GM19025 (cell line): ENCODE data around the gene GLRX5.
"Not testable (repeated sequence)": the region's sequence is repeated elsewhere in the genome, so short reads cannot be mapped to it uniquely, and the experiment has no call there.

ENCODE experiments used
- ATAC-seq: cut with Tn5 transposase; IDR thresholded peaks from one replicate; pipeline ENCODE4 v1.9.1; 2021; ENCODE audit warnings: mild to moderate bottlenecking, low read depth, moderate library complexity; ENCODE audit not compliant: unreplicated experiment

The GLRX5 gene

GRCh38 chr14:95549656-95550585 lies 15.1 kb downstream of the GLRX5 start:
- ATAC-seq: no peak

GRCh38 chr14:95551435-95551834 lies 16.6 kb downstream of the GLRX5 start:
- no peak for ATAC-seq

GRCh38 chr14:95553141-95553540 lies 18.3 kb downstream of the GLRX5 start:
- ATAC-seq: no peak

- no peak for ATAC-seq
Measured at GRCh38 chr14:95555053-95555452, 20.2 kb downstream of the GLRX5 start.

- ATAC-seq: no peak
Measured at GRCh38 chr14:95557291-95557690, 22.4 kb downstream of the GLRX5 start.

GRCh38 chr14:95557832-95558231 lies 23.0 kb downstream of the GLRX5 start:
- ATAC-seq: no peak

- ATAC-seq: no peak
Measured at GRCh38 chr14:95559203-95559602, 24.4 kb downstream of the GLRX5 start.

GRCh38 chr14:95561001-95561412 lies 26.2 kb downstream of the GLRX5 start:
- no peak for ATAC-seq

GRCh38 chr14:95562892-95563685 lies 28.2 kb downstream of the GLRX5 start:
- no peak for ATAC-seq

GRCh38 chr14:95564060-95564459 lies 29.2 kb downstream of the GLRX5 start:
- no peak for ATAC-seq

GRCh38 chr14:95569440-95569839 lies 34.6 kb downstream of the GLRX5 start:
- ATAC-seq: no peak

GRCh38 chr14:95573313-95573712 lies 38.5 kb downstream of the GLRX5 start:
- no peak for ATAC-seq

GRCh38 chr14:95575840-95576473 lies 41.1 kb downstream of the GLRX5 start:
- ATAC-seq: no peak

GRCh38 chr14:95577067-95577800 lies 42.4 kb downstream of the GLRX5 start:
- peak; percentile 95 for ATAC-seq

- ATAC-seq: no peak
Measured at GRCh38 chr14:95577870-95578269, 43.0 kb downstream of the GLRX5 start.

- ATAC-seq: not testable (repeated sequence)
Measured at GRCh38 chr14:95583836-95584617, 49.2 kb downstream of the GLRX5 start.

- no peak for ATAC-seq
Measured at GRCh38 chr14:95585953-95586620, 51.2 kb downstream of the GLRX5 start.

- not testable (repeated sequence) for ATAC-seq
Measured at GRCh38 chr14:95591182-95591581, 56.3 kb downstream of the GLRX5 start.
